SIG-M5 treated with dmso at 0.1 percent for 504 hours (cell line): ENCODE measurements around the gene COL11A1.
"Not testable (repeated sequence)": the region's sequence is repeated elsewhere in the genome, so short reads cannot be mapped to it uniquely, and the experiment has no call there.

ENCODE experiments used
- DNase-seq: peaks from one replicate; lab custom pipeline; 2025; ENCODE audit not compliant: unreplicated experiment; lab: John Stamatoyannopoulos, UW

The COL11A1 gene

DNA sequence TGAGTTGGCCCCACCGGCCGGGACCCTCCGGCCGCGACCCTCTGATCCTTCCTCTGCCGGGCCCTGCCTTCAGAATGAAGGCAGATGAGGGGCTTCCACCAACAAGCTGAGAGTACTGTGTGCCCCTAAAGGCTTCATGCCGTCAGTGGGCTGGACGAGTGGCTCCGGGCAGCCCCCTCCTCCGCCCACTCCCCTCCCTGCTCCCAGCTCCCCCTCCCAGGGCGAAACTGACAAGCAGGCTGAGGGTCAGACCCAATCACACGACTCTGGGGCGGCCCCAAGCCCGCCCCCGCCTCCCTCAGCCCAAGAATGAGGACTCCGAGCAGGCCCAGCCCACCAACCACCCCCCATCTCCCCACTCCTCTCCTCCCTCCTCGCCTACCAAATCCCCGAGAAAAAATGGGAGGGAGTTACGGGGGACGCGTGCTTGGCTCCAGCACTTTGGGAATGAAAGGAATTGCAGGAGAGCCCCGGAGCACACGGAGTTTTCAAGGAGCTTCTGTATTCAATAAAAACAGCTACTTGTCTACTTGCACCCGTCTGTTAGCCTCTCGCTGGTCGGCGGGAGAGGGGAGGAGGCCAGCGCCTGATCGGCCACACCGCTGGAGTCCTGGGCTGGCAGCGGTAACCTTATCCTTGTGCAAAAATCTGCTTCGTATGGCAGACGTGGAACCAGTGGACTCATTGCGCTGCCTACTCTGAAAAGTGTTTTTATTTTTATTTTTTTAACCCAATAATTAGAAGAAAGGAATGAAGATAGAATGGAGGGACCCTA is at the start of gene COL11A1:
TSS of gene COL11A1 (minus strand) at position 147 of the 775 bp plus-strand sequence. CDS start 344 bp downstream, outside the sequence.
- no peak for DNase-seq

DNA sequence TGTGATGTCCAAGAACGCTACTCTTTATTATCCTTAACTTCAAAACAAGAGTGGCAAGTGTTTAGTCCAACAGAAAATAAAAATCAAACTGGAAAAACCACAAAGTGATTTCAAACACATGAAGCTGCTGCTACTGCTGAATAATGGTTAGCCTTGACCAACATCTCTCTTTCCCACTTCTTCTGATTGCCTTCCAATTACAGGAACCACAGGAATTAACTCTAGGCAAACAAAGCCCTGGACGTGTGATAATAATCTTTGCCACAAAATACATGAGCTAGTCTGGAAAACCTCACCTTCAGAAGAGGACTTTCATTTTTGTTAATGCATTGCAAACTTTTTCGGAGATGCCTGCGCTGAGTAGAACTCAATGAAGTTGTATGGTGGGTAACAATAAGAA is 48.6 kb upstream of the COL11A1 start:
- no peak for DNase-seq

DNA sequence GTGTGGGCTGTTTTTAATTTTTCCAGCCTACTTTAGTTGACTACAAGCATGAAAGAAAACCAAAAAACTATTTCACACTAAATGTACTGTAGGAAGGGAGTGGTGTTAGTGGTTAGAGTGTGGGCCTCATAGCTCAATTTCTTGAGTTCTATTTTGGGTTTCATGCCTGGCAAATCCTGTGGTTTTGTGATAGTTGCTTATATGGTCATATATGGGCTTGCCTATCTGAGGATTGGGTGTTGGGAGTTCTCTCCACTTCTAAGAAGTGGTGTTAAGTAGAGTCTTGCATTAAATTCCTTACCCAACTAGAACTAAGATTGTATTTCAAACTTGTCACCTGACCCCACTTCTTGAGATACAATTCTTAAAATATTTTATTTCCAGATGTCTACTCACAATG is 37.8 kb upstream of the COL11A1 start:
- peak; percentile 19 for DNase-seq

DNA sequence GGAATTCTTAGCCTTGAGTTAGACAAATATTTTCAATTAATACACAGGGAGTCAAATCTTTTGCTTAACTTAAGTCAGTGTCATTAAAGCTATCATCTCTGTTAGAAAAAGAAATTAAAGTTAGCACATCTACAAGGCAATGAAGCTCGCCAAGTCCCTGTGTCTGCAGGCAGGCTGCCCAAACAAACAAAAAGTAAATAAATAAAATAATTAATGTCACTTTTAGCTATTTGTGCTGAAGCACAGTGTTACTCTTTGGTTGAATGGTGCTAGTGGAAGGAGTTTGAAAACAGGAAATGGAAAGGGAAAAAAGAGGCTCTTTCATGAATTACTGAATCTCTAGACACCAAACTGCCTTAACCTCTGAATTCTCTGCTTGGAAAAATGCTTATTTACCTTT is 37.1 kb upstream of the COL11A1 start:
- DNase-seq: no peak

DNA sequence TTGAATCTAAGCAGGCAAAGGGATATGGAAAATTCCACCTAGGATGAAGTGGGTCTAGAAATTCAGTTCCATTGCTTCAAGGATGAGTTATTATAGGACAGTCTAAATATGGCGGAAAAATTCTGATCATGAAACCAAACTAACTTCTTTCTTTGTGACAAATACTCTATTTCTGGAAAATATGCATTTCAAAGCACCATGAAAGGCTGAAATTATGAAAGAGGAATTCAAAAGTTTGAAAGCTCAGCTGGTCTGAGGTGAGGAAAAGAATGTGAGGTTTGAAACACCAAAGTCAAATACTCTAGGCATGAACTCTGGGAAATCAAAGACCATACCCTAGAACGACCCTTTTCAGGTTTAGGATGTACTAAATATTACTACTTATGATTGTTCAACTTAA is 36.4 kb upstream of the COL11A1 start:
- DNase-seq: no peak

DNA sequence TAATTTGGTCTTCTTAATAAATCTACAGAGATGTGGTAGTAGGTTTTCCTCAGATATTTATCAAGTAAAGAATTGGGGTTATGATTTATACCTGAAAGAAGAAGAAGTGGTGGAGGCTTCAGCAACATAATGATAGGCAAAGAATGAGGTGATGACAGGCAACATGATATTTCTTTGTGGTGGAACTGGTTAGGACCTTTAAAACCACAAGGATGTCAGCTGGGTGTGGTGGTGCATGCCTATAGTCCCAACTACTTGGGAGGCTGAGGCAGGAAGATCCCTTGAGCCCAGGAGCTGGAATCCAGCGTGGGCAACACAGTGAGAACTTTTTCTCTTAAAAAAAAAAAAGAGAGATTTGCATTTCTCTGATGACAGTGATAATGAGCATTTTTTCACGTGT is 34.1 kb upstream of the COL11A1 start:
- no peak for DNase-seq

DNA sequence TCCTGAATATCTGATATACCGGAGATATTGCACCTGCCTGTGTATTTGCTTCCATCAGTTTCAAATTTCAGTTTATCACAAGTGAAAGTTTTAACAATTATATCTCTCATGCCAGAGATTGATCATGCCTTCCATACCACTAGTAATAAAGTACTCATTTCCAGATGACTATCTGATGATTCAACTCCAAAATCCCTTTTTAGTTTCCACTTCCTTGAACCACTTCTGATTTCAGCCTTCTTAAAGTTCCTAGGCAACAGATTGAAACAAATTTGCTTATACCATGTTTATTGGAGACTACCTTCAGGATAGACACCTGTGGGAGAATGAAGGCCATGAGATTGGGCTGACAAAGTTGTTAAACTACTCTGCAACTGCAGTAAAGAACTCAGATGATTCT is 21.5 kb upstream of the COL11A1 start:
- DNase-seq: no peak

DNA sequence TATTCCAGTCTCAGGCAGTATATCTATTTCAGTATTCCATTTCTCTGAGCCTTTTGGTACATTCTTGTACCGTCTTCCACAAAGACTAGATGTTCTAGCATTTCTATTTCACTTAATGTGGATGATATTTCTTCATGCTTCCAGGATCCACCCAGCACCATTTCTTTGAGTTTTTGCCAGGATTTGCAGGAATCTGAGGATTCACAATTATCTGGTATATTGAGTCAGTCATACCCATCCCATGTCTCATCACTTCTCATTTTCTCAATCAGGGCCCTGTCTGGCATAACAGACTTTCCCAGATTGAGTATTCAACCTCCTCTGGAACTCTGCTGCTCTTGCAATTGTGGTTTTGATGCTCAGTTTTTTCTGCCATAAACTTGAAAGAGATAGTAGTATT is 20.9 kb upstream of the COL11A1 start:
- DNase-seq: no peak

DNA sequence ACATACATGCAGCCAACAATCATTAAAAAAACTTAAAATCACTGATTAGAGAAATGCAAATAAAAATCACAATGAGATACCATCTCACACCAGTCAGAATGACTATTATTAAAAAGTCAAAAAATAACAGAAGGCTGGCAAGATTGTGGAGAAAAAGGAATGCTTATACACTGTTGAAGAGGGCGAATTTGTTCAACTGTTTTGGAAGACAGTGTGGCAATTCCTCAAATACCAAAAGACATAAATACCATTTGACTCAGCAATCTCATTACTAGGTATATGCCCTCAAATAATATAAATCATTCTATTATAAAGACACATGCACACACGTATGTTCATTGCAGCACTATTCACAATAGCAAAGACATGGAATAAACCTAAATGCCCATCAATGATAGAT is 19.9 kb upstream of the COL11A1 start:
- not testable (repeated sequence) for DNase-seq

DNA sequence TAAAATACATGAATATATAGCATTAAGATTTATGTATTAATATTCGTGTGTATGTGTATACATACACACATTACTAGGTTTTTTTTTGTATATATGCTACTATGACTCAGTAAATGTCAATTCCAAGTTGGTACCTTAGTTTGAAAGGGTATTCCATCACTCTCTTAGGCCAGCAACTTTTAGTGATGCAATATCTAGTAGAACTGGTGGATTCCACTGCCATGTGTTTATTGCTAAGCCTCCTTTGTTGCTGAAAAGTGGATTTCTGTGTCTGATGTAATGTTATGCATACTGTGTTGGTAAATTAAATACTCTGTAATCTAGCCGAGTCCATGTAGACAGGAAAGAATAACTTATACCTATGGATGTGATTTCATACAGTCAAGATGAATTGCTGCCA is 16.9 kb upstream of the COL11A1 start:
- no peak for DNase-seq

DNA sequence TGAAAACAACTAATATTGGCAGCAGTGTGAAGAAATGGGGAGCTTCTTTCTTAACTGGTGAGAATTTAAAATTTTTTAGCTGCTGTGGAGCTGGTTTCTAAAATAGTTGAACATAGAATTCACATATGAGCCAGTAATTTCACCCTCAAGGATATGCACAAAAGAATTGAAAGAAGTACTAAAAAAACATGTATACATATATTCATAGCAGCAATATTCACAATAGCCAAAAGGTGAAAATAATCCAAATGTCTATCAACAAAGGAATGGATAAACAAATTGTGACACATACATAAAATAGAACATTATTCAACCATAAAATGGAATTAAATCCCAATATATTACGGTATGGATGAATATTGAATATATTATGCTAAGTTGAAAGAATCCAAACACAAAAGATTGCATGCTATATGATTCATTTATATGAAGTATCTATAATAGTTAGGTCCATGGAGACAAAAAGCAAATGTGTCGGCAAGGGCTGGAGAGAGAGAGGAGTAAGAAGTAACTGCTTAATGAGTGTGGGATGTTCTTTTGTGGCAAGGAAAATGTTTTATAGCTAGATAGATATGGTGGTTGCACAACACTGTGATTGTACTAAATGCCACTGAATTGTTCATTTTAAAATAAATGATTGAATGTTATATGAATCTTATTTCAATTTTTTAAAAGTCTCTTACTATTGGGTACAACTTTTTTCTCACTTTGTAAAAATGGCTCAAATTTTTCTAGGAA is 14.8 kb upstream of the COL11A1 start:
- DNase-seq: no peak

DNA sequence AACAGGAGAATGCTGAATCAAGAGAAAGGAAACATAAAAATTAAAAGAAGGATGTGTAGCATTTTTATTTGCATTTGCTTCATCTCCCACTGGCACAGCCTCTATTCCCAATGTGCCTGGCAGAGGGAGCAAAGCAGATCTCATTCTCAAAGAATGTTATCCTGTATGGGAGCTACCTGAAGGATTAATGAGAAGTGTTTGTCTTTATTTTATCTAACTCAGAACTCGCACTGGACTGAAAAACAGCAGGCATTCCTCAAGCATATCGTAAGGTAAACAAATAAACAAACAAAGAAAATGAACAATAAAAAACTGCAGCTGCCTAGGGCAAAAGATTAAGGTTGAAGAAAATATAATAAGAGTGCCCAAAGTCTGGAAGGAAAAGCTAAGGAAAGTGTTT is 12.7 kb upstream of the COL11A1 start:
- no peak for DNase-seq

DNA sequence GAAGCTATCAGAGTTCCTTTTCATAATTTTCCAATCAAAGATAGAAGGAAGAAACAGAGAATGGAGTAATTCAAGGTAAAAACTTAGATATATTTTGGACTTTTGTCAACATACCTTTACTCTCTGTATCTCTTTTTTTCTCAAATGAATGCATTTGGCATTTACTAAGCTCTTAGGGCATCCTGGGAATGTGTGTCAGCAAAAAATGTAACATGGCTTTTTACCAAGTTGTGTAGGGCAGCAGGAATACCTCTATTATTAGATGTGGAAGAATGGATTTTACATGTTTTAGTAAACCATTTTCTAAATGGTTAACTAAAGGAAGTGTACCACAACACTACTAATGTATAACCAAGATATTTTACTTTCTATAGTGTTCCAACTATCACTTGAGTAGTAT is 4.2 kb upstream of the COL11A1 start:
- DNase-seq: no peak

DNA sequence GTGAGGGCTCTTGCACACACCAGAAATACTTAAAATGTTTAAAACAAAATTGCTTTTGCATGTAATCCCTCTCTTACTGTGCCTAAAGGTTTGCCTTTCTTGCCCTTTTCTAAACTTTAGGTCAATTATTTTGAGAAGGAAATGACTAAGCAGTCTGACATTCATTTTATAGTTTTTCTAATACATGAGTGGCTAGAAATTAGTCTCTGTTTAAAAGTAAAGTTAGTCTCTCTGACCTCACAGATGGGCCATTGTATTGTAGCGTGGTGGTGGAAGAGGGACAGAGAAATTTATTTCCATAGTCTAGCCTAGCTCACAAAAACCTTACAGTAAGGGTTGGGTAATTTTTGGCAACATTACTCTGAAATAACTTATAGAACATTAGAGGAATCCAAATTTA is 3.6 kb upstream of the COL11A1 start:
- DNase-seq: no peak

DNA sequence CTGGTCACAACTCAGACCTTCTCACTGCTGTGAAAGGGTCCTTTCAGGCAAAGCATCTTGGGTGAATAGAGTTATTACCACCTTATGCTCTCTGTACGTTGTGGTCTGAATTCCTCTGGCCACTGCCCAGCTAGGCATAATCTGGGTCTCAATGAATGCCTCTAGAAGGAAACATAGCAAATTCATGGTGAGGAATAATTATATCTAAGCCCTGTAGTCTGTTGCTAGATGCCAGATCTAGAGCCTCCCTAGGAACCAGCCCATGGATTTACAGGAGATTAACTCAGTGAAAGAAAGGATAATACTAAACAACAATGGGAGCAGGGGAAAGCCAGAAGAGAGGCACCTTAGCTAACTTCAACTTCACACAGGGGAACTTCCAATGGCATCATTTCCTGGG is 2.4 kb upstream of the COL11A1 start:
- no peak for DNase-seq

DNA sequence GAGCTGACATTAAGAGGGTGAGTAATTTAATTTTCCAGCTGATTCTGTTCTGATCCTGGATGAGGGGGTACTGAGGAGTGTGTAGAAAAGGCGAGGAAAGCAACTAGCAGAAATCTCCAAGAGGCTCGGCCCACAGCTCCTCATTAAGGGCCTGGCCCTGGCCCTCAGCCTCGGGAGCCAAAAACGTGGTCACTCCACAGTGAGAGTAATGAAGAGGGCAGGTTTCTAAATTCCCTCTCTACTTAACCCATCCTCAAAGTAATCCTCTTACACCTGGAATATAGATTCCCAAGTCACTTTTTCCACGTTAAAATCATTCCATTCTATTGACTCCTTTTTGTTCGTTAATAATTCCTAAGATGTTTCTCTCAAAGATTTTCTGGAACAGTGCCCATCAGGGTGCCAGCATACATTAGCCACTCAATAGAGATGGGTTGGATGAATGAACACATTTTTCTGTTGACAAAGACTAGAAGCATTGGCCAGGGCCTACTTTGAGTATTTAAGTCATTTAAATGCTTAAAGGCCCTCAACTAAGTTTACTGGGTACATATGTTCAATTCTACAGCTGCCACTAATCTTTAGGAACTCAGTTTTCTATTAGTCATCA is 1.1 kb upstream of the COL11A1 start:
- no peak for DNase-seq

DNA sequence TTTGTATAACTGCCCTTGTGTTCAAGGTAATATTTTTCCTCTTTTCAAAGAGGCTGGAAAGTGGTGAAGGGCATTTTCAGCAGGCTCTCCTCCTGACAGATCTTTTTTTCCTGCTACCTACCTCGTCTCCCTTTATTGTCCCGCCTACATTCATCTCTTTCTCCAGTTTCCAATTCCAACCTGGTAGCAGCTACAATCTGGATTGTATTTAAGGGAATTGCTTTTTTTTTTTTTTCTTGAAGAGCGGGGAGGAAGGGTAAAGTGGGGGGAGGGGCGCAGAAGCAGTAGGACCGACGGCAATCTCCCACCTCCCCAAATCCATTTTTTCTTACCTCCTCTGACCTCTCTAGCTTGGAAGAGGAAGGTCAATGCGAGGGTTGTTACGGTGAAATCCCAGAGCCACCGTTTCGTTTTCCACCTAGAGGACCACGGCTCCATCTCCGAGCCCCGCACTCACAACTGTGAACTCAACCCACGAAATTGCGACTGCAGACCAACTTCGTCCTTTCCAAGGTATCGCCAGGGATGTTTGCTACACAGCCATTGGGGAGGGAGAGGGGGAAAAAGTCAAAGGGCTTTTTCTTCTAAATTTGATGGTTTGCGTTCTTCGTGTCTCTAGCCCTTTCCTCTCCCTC is 464 bp downstream of the COL11A1 start:
- DNase-seq: no peak

DNA sequence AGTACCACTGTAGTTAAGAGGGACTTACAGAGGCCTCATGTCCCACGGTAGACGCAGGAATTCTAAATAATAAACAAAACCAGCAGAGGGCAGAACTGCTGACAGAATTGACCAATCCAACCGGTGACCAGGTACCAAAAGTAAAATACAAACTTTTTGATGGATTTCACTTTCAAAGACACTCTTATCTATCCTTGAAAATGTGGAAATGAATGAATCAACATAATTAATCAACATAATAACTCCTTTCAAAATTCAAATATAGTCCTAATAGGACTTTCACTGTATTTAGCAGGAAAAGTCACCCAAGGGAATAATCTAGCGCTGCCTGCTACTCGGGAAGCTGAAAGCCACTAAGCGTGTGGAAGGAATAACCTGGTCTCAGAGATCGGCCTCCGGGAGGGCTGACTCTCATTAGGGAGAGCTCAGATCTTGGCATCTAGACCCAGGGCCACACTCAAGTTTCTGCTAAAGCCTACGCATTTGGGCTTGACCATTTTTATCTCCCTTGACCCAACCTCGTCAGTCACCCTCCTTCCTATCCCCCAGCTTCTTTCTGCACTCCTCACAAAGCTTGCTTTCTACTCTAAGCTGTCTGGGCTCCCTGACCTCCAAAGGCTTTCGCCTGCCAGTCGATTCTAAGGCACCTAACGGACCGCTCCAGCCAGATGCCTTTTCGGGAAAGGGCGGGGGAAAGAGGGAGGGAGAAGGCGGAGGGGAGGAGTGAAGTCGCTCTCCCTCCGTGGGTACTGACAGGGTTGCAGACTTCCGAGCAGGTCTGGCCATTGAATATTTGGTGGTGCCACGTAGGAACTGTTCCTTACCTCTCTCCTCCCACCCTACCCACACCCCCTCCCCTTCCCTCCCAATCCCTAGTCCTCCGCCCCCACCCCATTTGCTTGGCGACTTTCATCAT is 1.6 kb downstream of the COL11A1 start:
- DNase-seq: peak; percentile 16

DNA sequence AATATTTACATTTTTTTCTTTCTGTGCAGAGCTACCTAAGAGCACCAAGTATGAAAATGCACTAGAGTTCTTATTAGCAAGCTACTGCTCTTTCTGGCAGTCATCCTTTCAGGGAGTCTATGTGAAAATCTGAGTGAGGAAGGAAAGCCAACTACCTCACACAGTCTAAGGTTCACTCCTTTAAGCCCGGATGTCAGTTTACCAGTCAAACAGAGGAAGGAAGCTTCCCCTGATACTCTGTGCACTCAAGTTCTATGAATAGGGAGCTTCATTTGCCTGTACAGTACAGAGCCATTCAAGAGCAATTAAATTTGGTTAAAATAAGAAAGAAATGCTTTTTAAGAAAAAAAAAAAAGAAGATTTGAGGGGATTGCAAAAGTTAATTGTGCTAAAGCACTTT is 6.9 kb downstream of the COL11A1 start:
- DNase-seq: no peak

DNA sequence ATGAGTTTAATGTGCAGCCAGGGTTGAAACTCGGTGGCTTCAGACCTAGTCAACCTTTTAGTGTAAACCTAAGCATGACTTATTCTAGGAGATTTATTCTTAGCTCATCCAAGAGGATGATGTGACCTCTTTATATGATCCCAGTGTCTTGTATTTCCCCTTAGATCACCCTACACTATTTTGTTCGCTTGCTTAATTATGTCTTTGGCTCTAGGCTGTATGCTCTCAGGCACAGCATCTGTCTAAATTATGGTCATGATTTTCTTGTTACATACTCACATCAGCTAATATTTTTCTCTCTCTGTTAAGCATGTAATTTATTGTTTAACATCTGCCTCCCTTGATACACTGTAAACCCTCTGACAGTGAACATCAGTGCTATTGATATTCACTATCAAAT is 19.1 kb downstream of the COL11A1 start:
- DNase-seq: no peak

DNA sequence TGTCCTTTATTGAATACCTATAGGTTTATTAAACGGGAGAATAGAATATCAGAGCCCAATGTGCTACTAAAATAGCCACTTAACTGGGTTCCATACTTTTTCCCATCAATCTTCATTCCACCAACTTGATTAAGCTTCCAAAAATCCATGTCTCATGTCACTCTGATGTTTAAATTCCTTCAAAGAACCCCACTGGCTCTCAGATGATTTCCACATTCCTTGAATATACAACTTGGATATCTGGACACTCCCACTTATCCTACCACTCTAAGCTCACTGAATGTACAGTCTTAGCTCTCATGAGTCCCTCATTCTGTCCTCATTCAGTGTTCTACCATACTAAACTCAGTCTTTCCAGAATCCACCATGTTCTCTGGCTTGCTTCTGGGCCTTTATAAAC is 21.1 kb downstream of the COL11A1 start:
- no peak for DNase-seq
